ENCODE data around the gene BCAM.

GRCh38 chr19:44783545-44783944, 25.4 kb upstream of the BCAM start:
- TF ChIP-seq CTCF (IDR thresholded peaks at IDR 0.05 in 8 of 11, conservative IDR thresholded peaks at IDR 0.05 in 3 of 11) = no peak
- TF ChIP-seq POLR2AphosphoS5 (IDR thresholded peaks at IDR 0.05) = no peak
